ENCODE data around the gene PCNT.

- TF ChIP-seq CTCF (conservative IDR thresholded peaks at IDR 0.05; ENCODE audit: low read depth, low read length) (no peak), RAD21 (IDR thresholded peaks at IDR 0.05; ENCODE audit: low read length) (no peak), MAZ (IDR thresholded peaks at IDR 0.05; ENCODE audit: borderline replicate concordance, low read depth, low read length) (no peak), POLR2A (IDR thresholded peaks at IDR 0.05; ENCODE audit: low read depth, low read length) (no peak), CEBPB (IDR thresholded peaks at IDR 0.05; ENCODE audit: low read depth, low read length) (no peak), BHLHE40 (IDR thresholded peaks at IDR 0.05; ENCODE audit: low read depth, low read length) (no peak), MAFK (IDR thresholded peaks at IDR 0.05; ENCODE audit: low read depth, low read length) (no peak), MXI1 (IDR thresholded peaks at IDR 0.05; ENCODE audit: borderline replicate concordance, low read depth, low read length) (no peak)
Observed at GRCh38 chr21:46483300-46484295, 159.6 kb downstream of the PCNT start.
